Measurements from ENCODE around the gene CRELD2.

Gene CRELD2

GRCh38 chr22:49911881-49912625 lies 6.4 kb upstream of the CRELD2 start:
- DNase-seq (ENCODE audit: low read depth) = no peak

- no peak for DNase-seq (ENCODE audit: low read depth)
These were observed 5.4 kb upstream of the CRELD2 start for GRCh38 chr22:49913026-49913425.

- no peak for DNase-seq (ENCODE audit: low read depth)
These were observed 5.0 kb upstream of the CRELD2 start for GRCh38 chr22:49913446-49913845.

GRCh38 chr22:49914256-49914655 lies 4.2 kb upstream of the CRELD2 start:
- DNase-seq (ENCODE audit: low read depth) = no peak

DNA sequence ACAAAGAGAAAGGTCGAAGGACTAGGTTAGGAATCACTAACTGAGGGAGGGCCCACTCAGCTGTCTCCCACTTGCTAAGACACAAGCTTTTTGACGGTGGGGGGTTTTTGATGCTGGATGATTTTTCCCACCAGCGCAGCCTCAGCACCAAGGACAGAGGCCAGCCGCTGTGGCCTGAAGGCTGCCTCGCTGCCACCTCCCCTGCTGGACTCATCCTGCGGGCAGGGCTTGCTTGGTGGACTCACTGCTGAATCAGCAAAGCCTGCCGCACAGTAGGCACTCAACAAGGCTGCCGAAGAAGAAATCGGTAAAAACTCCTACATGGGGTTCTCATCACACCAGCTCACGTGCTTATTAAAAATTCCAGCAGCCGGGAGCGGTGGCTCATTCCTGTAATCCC lies 2.8 kb upstream of the CRELD2 start:
- no peak for DNase-seq (ENCODE audit: low read depth)

GRCh38 chr22:49916831-49917230 lies 1.6 kb upstream of the CRELD2 start:
- DNase-seq (ENCODE audit: low read depth) = no peak

DNA sequence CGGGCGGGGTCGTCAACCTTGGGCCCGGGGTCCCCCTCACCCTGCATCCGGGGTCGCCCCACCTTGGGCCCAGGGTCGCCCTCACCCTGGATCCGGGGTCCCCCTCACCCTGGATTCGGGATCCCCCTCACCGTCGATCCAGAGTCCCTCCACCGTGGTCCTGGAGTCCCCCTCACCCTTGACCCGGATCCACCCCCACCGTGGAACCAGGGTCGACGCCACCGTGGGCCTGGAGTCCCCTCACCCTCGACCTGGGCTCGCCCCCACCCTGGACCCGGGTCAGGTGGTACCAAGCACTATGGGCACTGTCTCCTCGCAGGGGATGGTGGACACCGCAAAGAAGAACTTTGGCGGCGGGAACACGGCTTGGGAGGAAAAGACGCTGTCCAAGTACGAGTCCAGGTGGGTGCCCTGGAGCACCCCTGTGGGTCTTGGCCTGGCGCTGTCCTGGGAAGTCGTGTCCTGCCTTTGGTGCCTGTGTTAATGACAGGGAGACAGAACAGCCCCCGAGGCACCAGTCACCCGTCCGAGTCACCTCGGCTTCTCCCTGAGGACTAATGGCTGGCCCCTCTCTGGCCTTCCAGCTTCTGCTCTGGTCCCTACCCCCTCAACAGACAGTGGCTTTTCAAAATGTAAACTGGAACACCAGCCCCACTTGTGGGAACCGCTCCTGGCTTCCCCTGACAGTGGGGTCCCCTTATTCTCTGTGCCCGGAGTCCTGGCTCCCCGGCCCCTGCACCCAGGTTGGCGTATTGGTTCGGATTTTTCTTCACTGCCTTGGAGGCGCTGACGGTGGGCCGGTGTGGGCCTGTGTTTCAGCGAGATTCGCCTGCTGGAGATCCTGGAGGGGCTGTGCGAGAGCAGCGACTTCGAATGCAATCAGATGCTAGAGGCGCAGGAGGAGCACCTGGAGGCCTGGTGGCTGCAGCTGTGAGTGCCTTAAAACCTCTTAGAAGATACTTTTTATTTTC lies 762 bp downstream of the CRELD2 start:
- no peak for DNase-seq (ENCODE audit: low read depth)

DNA sequence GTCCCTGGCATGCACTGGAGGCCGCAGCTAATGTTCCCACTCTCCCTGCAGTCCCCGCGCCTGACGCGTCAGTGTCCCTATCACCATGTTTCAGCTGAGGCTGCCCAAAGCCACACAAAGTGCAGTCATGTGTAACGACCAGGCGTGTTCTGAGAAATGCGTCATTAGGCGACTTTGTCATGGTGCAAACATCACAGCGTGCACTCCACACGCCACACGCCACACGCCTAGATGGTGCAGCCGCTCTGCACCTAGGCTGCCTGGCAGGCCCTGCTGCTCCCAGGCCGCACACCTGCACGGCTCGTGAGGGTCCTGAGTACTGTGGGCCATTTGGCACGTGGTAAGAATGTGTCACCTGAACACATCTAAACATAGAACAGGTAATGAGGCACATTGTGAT lies 2.4 kb downstream of the CRELD2 start:
- no peak for DNase-seq (ENCODE audit: low read depth)

DNA sequence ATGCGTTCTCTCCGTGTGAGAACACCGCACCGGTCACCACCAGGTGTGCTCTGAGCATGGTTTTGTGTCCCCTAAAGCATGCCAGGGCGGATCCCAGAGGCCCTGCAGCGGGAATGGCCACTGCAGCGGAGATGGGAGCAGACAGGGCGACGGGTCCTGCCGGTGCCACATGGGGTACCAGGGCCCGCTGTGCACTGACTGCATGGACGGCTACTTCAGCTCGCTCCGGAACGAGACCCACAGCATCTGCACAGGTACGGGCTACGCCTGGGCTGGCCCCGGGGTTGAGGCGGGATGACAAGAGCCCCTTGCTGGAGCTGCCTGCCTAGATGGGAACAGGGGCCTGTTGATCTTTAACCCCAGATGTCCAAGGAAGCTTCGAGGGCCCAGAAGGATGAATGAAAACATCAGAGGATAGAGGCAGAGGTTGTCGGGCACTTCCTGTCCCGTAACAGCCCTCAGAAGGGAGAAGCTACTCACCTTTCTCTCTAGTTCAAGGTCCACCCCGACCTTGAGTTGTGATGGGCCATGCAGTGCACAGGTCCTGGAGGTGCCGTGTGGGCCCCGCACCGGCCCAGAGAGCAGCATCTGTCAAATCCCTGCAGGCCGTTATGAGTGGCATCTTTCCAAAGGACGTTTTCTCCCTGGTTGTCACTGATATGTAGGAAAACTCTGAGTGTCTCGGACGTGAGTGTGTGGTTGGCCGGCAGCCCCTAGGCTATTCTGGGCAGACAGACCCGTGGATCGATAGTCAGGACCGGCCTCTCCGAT lies 3.3 kb downstream of the CRELD2 start:
- no peak for DNase-seq (ENCODE audit: low read depth)

DNA sequence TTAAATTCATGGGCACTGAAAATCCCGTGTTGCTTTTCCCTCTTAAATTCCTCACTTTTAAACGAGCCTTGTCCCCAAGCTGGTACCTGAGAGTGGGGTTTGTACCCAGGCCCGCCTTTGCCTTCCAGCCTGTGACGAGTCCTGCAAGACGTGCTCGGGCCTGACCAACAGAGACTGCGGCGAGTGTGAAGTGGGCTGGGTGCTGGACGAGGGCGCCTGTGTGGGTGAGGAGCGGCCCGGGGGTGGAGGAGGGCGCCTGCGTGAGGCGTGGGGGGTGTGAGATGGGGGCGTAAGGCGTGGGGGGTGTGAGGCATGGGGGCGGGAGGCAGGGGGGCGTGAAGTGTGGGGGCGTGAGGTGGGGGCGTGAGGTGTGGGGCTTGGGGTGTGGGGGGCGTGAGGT lies 4.0 kb downstream of the CRELD2 start:
- DNase-seq (ENCODE audit: low read depth) = no peak

DNA sequence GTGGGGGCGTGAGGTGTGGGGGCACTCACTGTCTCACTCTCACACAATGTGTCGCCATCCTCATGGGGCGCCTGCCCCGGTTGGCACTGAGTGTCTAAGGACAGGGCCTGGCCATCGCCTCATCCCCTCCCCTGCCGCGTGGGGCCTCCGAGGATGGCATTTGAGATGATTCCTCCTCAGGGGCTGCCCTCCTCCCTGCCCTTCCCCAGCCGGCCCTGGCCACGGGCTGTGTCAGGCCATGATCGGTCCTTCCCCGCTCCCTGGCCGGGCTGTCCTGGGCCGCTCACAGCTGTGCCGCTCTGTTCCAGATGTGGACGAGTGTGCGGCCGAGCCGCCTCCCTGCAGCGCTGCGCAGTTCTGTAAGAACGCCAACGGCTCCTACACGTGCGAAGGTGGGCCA lies 4.5 kb downstream of the CRELD2 start:
- DNase-seq (ENCODE audit: low read depth) = no peak

GRCh38 chr22:49923445-49923844 lies 5.0 kb downstream of the CRELD2 start:
- no peak for DNase-seq (ENCODE audit: low read depth)

GRCh38 chr22:49924113-49924833 lies 5.8 kb downstream of the CRELD2 start:
- no peak for DNase-seq (ENCODE audit: low read depth)

GRCh38 chr22:49925525-49926128 lies 7.2 kb downstream of the CRELD2 start:
- DNase-seq (ENCODE audit: low read depth) = no peak

DNA sequence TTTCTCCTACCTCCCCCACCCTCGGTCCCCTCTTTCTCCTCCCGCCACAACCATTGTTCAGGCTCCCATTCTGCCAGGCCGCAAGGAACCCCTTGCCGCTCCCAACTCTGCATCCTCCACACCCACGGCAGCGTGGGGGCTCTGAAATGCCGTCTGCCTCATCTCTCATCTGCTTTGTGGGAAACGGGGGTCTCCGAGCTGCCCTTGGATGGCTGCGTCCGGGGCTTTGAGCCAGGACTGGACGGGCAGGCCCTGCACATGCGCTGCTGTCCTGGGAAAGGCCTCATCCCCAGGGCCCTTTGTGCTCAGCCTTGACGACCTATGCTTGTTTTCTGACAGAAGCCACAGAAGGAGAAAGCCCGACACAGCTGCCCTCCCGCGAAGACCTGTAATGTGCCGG lies 8.5 kb downstream of the CRELD2 start:
- DNase-seq (ENCODE audit: low read depth) = no peak

DNA sequence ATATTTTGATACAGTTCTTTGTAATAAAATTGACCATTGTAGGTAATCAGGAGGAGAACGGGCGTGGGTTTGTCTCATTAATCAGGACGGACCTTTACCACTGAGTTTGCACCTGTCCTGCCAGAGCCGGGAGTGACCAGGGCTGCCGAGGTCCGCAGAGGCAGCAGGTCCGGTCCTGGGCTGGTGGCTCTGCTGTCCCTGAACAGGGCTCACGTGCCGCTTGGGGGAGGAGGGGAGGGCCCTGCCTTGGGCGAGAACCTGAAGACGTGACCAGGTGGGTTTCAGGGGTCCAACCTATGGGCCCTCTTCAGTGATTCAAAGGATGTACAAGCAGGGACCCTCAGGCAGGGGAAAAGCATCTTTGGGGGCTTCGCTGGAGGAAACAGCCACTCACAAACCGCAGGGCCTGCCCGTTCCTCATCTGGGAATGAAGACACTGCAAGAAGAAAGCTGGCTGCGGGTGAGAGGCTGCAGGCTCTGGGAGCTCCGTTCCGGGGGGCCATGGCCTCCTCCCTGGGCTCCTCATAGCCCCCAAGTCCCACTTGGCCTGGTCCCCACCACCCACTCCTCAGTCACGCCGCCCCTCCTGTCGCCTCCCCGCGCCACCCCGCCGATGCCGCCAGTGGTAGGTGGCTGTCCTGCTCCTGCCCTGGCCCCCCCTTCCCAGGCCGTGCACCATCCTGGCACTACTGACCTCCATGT lies 9.2 kb downstream of the CRELD2 start:
- DNase-seq (ENCODE audit: low read depth) = no peak

- no peak for DNase-seq (ENCODE audit: low read depth)
These were observed 9.7 kb downstream of the CRELD2 start for GRCh38 chr22:49928185-49928495.

- DNase-seq (ENCODE audit: low read depth) = no peak
These were observed 10.2 kb downstream of the CRELD2 start for GRCh38 chr22:49928555-49929210.

- no peak for DNase-seq (ENCODE audit: low read depth)
These were observed 11.0 kb downstream of the CRELD2 start for GRCh38 chr22:49929211-49929979.

All from non-pigmented ciliary epithelial cell (primary cell).